ENCODE measurements around the gene CAMKMT.

The CAMKMT gene

GRCh38 chr2:44615950-44616518, 254.3 kb downstream of the CAMKMT start:
- no peak overlapping the region for H3K4me3 ChIP-seq (ENCODE audit: low read length)
- H2AFZ ChIP-seq (ENCODE audit: low read length) = no peak overlapping the region
- no peaks in the 10 kb centered on the region for H3K36me3 ChIP-seq (replicated peaks; ENCODE audit: insufficient read depth, low read length)
- H3F3A ChIP-seq (ENCODE audit: insufficient read depth, low read length) = 0 out of 2 replicates have a peak, but pooled peaks cover 3% of the 10 kb centered on the region
- H3K27ac ChIP-seq (ENCODE audit: low read length) = peak overlapping the region; percentile 46; the same call in 1 of the 2 replicates
- H3K9me2 ChIP-seq (replicated peaks; ENCODE audit: insufficient read depth, low read length) = no peaks in the 10 kb centered on the region
- peaks cover 33% of the 10 kb centered on the region for H3K4me1 ChIP-seq (ENCODE audit: low read length)
- no peak overlapping the region for H3K9ac ChIP-seq (ENCODE audit: low read length)
- DNase-seq = no peak
- TF ChIP-seq CTCF (IDR thresholded peaks at IDR 0.05; ENCODE audit: low read length) (no peak), EZH2phosphoT487 (IDR thresholded peaks at IDR 0.05; ENCODE audit: low read length) (no peak), EZH2 (optimal IDR thresholded peaks at IDR 0.05; ENCODE audit: low read depth, low read length) (no peak)
- H3K27me3 ChIP-seq (replicated peaks; ENCODE audit: insufficient read depth, low read length) = no peaks in the 10 kb centered on the region
- H3K4me2 ChIP-seq (ENCODE audit: low read depth, low read length) = peak overlapping the region; percentile 67; the same call in 1 of the 2 replicates
- no peaks in the 10 kb centered on the region for H3K79me2 ChIP-seq (ENCODE audit: low read length)
- no peaks in the 10 kb centered on the region for H4K20me1 ChIP-seq (ENCODE audit: insufficient read depth, low read length)
- no peaks in the 10 kb centered on the region for H3K9me3 ChIP-seq (replicated peaks; ENCODE audit: insufficient read depth, low read length)

GRCh38 chr2:44616667-44617155, 255.0 kb downstream of the CAMKMT start:
- Histone ChIP-seq H3K9me3 (replicated peaks; ENCODE audit: insufficient read depth, low read length) (no peaks in the 10 kb centered on the region), H3K4me1 (ENCODE audit: low read length) (peaks cover 33% of the 10 kb centered on the region), H3K36me3 (replicated peaks; ENCODE audit: insufficient read depth, low read length) (no peaks in the 10 kb centered on the region), H3F3A (ENCODE audit: insufficient read depth, low read length) (0 out of 2 replicates have a peak, but pooled peaks cover 3% of the 10 kb centered on the region), H3K27ac (ENCODE audit: low read length) (peak overlapping the region; percentile 46; the same call in 1 of the 2 replicates), H3K4me3 (ENCODE audit: low read length) (peak overlapping the region; percentile 37), H4K20me1 (ENCODE audit: insufficient read depth, low read length) (no peaks in the 10 kb centered on the region), H3K9ac (ENCODE audit: low read length) (peak overlapping the region; percentile 14; the same call in 1 of the 2 replicates), H3K27me3 (replicated peaks; ENCODE audit: insufficient read depth, low read length) (no peaks in the 10 kb centered on the region), H2AFZ (ENCODE audit: low read length) (no peak overlapping the region; the same call in 1 of the 2 replicates), H3K9me2 (replicated peaks; ENCODE audit: insufficient read depth, low read length) (no peaks in the 10 kb centered on the region), H3K79me2 (ENCODE audit: low read length) (no peaks in the 10 kb centered on the region), H3K4me2 (ENCODE audit: low read depth, low read length) (peak overlapping the region; percentile 67)
- TF ChIP-seq CTCF (IDR thresholded peaks at IDR 0.05; ENCODE audit: low read length) (no peak), EZH2phosphoT487 (IDR thresholded peaks at IDR 0.05; ENCODE audit: low read length) (no peak), EZH2 (optimal IDR thresholded peaks at IDR 0.05; ENCODE audit: low read depth, low read length) (no peak)
- peak; percentile 85 for DNase-seq

- TF ChIP-seq CTCF (IDR thresholded peaks at IDR 0.05; ENCODE audit: low read length) = no peak
- no peak for TF ChIP-seq EZH2 (optimal IDR thresholded peaks at IDR 0.05; ENCODE audit: low read depth, low read length)
- no peak for TF ChIP-seq EZH2phosphoT487 (IDR thresholded peaks at IDR 0.05; ENCODE audit: low read length)
- H3K27ac ChIP-seq (ENCODE audit: low read length) = no peak overlapping the region
Measured at GRCh38 chr2:44618251-44619023, 256.7 kb downstream of the CAMKMT start.

More at GRCh38 chr2:44618251-44619023, 256.7 kb downstream of the CAMKMT start:
- H3K4me3 ChIP-seq (ENCODE audit: low read length) = no peak overlapping the region
- no peaks in the 10 kb centered on the region for H4K20me1 ChIP-seq (ENCODE audit: insufficient read depth, low read length)
- no peaks in the 10 kb centered on the region for H3K79me2 ChIP-seq (ENCODE audit: low read length)
- peaks cover 33% of the 10 kb centered on the region for H3K4me1 ChIP-seq (ENCODE audit: low read length)
- no peak for DNase-seq
- H3K36me3 ChIP-seq (replicated peaks; ENCODE audit: insufficient read depth, low read length) = no peaks in the 10 kb centered on the region
- no peaks in the 10 kb centered on the region for H3K27me3 ChIP-seq (replicated peaks; ENCODE audit: insufficient read depth, low read length)
- H3K9me2 ChIP-seq (replicated peaks; ENCODE audit: insufficient read depth, low read length) = no peaks in the 10 kb centered on the region
- no peak overlapping the region for H3K4me2 ChIP-seq (ENCODE audit: low read depth, low read length)
- no peak overlapping the region for H3K9ac ChIP-seq (ENCODE audit: low read length)
- no peaks in the 10 kb centered on the region for H3K9me3 ChIP-seq (replicated peaks; ENCODE audit: insufficient read depth, low read length)
- no peak overlapping the region for H2AFZ ChIP-seq (ENCODE audit: low read length)
- H3F3A ChIP-seq (ENCODE audit: insufficient read depth, low read length) = 0 out of 2 replicates have a peak, but pooled peaks cover 3% of the 10 kb centered on the region
